Stomach (tissue), 4 donors: ENCODE results near the gene SNTG2.

Experiments
- CTCF ChIP-seq, 7 experiments: fragments of 450-650 bp in 4 of 7; fragments of 200-600 bp in 3 of 7; sonication (generic) in 3 of 7; IDR thresholded peaks; one replicate each; pipeline ENCODE4 v1.5.1; 2016 to 2019; ENCODE audit warnings: antibody characterized with exemption in 7 of 7, control low read depth in 2 of 7, mild to moderate bottlenecking in 1 of 7
- EP300 ChIP-seq: sonication (generic); formaldehyde crosslinking; IDR thresholded peaks from one replicate; pipeline ENCODE4 v1.6.1; 2017; ENCODE audit warnings: antibody characterized with exemption
- POLR2AphosphoS5 ChIP-seq, 3 donors: sonication (generic); formaldehyde crosslinking; IDR thresholded peaks; one replicate each; pipeline ENCODE4 v1.6.1; 2016; ENCODE audit warnings: antibody characterized with exemption in 3 of 3

GRCh38 chr2:943821-944220, 6.8 kb upstream of the SNTG2 start:
- TF ChIP-seq CTCF (IDR thresholded peaks at IDR 0.05) = no peak
- TF ChIP-seq EP300 = no peak
- no peak for TF ChIP-seq POLR2AphosphoS5 (IDR thresholded peaks at IDR 0.05)
